K562 (cell line): ENCODE measurements around the gene ARHGEF35.
"Not testable (repeated sequence)": the region's sequence is repeated elsewhere in the genome, so short reads cannot be mapped to it uniquely, and the experiment has no call there.

ENCODE experiments used
- CAMTA2 ChIP-seq: fragments of 250-450 bp; sonication (Bioruptor Pico); conservative IDR thresholded peaks from 2 replicates; pipeline ENCODE4 v1.5.1; 2022
- CBX5 ChIP-seq: IDR thresholded peaks from 2 replicates; pipeline ENCODE4 v1.6.1; 2014; ENCODE audit warnings: low read depth, borderline replicate concordance
- EZH2 ChIP-seq: IDR thresholded peaks from 2 replicates; pipeline ENCODE4 v1.6.1; 2012; ENCODE audit warnings: low read depth, mild to moderate bottlenecking, inconsistent platforms, low read length, borderline replicate concordance
- FOXM1 ChIP-seq, 2 experiments: fragments of 450-650 bp in 1 of 2; sonication (generic) in 1 of 2; formaldehyde crosslinking in 1 of 2; IDR thresholded peaks; 2 replicates each; pipeline versions ENCODE4 v1.6.1 to v1.9.0; 2017 to 2022; ENCODE audit warnings: low read depth in 2 of 2, mild to moderate bottlenecking in 2 of 2, missing genetic modification reagents in 1 of 2, moderate library complexity in 1 of 2
- MAFK ChIP-seq: IDR thresholded peaks from 2 replicates; pipeline ENCODE4 v1.6.1; 2011; ENCODE audit warnings: low read length, improper control_type of control experiment
- TRIM28 ChIP-seq: fragments of 450-650 bp; IDR thresholded peaks from 2 replicates; pipeline ENCODE4 v1.6.1; 2017
- ZNF311 ChIP-seq: fragments of 250-450 bp; sonication (Bioruptor Pico); IDR thresholded peaks from 2 replicates; pipeline ENCODE4 v1.4.0; 2020; ENCODE audit warnings: mild to moderate bottlenecking, moderate library complexity
- TF ChIP-seq, protein P1 (sequence below), 3 experiments: IDR thresholded peaks in 2 of 3; conservative IDR thresholded peaks in 1 of 3; 2 replicates each; pipeline ENCODE4 v1.5.1; 2011 to 2012; ENCODE audit warnings: low read length in 3 of 3, mild to moderate bottlenecking in 3 of 3, control low read depth in 2 of 3, improper control_type of control experiment in 1 of 3, inconsistent platforms in 1 of 3, low read depth in 1 of 3, mixed read lengths in 1 of 3, moderate library complexity in 1 of 3; ENCODE audit not compliant: insufficient read depth in 2 of 3
- TF ChIP-seq, protein P2 (sequence below): sonication (generic); formaldehyde crosslinking; IDR thresholded peaks from 2 replicates; pipeline ENCODE4 v1.8.0; 2023; ENCODE audit warnings: missing genetic modification reagents, mild to moderate bottlenecking, borderline replicate concordance

DNA sequence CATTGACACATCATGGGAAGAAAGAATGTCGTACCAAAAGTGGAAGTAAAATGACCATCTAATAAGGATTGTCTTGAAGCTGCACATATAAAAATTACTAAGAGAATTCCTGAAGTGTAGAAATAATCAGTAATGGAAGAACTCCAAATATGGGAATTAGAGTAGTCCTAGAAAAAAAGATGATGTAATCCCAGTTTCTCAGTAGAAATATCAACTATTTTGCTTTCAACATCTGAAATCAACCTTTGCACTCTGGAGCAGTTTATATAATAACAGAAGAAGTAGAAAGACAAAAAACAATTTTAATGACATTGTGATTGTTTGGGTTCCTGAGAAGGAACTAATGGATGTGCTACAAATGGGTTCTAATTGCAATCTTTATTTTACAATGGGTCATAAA lies 37.4 kb upstream of the ARHGEF35 start:
- not testable (repeated sequence) for TF ChIP-seq CBX5; ZNF311; FOXM1 (IDR thresholded peaks at IDR 0.05; ENCODE audit: low read depth); FOXM1 (CRISPR knock-in tag; IDR thresholded peaks at IDR 0.05; ENCODE audit: low read depth); TRIM28; CAMTA2 (CRISPR knock-in tag); EZH2; MAFK
- TF ChIP-seq, protein P1, sequence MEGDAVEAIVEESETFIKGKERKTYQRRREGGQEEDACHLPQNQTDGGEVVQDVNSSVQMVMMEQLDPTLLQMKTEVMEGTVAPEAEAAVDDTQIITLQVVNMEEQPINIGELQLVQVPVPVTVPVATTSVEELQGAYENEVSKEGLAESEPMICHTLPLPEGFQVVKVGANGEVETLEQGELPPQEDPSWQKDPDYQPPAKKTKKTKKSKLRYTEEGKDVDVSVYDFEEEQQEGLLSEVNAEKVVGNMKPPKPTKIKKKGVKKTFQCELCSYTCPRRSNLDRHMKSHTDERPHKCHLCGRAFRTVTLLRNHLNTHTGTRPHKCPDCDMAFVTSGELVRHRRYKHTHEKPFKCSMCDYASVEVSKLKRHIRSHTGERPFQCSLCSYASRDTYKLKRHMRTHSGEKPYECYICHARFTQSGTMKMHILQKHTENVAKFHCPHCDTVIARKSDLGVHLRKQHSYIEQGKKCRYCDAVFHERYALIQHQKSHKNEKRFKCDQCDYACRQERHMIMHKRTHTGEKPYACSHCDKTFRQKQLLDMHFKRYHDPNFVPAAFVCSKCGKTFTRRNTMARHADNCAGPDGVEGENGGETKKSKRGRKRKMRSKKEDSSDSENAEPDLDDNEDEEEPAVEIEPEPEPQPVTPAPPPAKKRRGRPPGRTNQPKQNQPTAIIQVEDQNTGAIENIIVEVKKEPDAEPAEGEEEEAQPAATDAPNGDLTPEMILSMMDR (IDR thresholded peaks at IDR 0.05 in 2 of 3, conservative IDR thresholded peaks at IDR 0.05 in 1 of 3; ENCODE audit: insufficient read depth in 2 of 3, low read depth in 1 of 3, low read length in 3 of 3) = not testable (repeated sequence)
- TF ChIP-seq, protein P2, sequence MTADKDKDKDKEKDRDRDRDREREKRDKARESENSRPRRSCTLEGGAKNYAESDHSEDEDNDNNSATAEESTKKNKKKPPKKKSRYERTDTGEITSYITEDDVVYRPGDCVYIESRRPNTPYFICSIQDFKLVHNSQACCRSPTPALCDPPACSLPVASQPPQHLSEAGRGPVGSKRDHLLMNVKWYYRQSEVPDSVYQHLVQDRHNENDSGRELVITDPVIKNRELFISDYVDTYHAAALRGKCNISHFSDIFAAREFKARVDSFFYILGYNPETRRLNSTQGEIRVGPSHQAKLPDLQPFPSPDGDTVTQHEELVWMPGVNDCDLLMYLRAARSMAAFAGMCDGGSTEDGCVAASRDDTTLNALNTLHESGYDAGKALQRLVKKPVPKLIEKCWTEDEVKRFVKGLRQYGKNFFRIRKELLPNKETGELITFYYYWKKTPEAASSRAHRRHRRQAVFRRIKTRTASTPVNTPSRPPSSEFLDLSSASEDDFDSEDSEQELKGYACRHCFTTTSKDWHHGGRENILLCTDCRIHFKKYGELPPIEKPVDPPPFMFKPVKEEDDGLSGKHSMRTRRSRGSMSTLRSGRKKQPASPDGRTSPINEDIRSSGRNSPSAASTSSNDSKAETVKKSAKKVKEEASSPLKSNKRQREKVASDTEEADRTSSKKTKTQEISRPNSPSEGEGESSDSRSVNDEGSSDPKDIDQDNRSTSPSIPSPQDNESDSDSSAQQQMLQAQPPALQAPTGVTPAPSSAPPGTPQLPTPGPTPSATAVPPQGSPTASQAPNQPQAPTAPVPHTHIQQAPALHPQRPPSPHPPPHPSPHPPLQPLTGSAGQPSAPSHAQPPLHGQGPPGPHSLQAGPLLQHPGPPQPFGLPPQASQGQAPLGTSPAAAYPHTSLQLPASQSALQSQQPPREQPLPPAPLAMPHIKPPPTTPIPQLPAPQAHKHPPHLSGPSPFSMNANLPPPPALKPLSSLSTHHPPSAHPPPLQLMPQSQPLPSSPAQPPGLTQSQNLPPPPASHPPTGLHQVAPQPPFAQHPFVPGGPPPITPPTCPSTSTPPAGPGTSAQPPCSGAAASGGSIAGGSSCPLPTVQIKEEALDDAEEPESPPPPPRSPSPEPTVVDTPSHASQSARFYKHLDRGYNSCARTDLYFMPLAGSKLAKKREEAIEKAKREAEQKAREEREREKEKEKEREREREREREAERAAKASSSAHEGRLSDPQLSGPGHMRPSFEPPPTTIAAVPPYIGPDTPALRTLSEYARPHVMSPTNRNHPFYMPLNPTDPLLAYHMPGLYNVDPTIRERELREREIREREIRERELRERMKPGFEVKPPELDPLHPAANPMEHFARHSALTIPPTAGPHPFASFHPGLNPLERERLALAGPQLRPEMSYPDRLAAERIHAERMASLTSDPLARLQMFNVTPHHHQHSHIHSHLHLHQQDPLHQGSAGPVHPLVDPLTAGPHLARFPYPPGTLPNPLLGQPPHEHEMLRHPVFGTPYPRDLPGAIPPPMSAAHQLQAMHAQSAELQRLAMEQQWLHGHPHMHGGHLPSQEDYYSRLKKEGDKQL (CRISPR knock-in tag) = not testable (repeated sequence)
